ENCODE results near the gene CYREN.
"Not testable (repeated sequence)": the region's sequence is repeated elsewhere in the genome, so short reads cannot be mapped to it uniquely, and the experiment has no call there.

The CYREN gene

DNA sequence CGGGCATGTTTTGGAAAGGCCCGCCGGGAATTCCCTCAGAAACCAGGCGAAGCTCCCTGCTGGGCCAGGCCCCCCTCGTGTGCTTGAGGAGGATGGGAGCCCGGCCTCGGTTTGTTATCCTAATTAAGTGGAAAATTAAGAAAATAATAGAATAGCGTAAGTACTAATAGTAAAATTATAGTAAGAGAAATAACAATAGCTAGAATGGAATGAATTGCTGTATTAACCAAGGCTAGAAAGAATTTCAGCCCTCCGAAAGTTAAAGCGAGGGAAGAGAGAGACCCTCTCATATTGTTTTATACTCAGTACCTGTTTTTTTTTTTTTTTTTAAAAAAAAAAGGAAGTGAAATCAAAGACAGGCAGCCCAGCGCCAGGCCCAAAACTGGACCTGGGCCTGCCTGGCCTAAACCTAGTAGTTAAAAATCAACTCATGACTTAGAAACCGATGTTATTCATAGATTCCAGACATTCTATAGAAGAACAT is 533 bp upstream of the CYREN start:
- peaks cover 24% of the 10 kb centered on the region for H3K4me1 ChIP-seq (ENCODE audit: control insufficient read depth, insufficient read depth, low read length)

DNA sequence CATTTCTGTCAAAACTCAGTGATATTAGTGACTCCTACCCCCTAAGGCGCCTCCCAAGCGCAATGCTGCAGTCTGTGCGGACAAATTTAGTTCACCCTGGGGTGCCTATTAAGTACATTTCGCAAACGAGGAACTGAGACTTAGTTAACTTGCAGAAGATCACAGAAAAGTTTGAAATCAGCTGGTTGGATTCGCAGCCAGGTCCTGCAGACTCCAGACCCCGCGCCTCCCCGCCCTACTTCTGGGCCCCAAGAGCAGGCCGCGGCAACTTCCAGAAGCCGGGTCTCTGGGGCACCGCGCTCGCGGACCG is 588 bp downstream of the CYREN start:
- Histone ChIP-seq H3K9ac (ENCODE audit: low read length) (peak overlapping the region; percentile 90), H3K27me3 (ENCODE audit: control insufficient read depth, insufficient read depth, low read length) (no peaks in the 10 kb centered on the region), H3K36me3 (ENCODE audit: control insufficient read depth, insufficient read depth, low read length) (no peaks in the 10 kb centered on the region), H3K4me3 (ENCODE audit: low read length) (peak overlapping the region; percentile 85), H3K9me3 (ENCODE audit: control insufficient read depth, low read length) (no peaks in the 10 kb centered on the region), H3K4me1 (ENCODE audit: control insufficient read depth, insufficient read depth, low read length) (peaks cover 24% of the 10 kb centered on the region)

More for the DNA sequence above, 533 bp upstream of the CYREN start:
- not testable (repeated sequence) for H3K9me3 ChIP-seq (ENCODE audit: control insufficient read depth, low read length); H3K4me3 ChIP-seq (ENCODE audit: low read length); H3K36me3 ChIP-seq (ENCODE audit: control insufficient read depth, insufficient read depth, low read length); H3K27me3 ChIP-seq (ENCODE audit: control insufficient read depth, insufficient read depth, low read length)
- H3K9ac ChIP-seq (ENCODE audit: low read length) = peak overlapping the region; percentile 90

DNA sequence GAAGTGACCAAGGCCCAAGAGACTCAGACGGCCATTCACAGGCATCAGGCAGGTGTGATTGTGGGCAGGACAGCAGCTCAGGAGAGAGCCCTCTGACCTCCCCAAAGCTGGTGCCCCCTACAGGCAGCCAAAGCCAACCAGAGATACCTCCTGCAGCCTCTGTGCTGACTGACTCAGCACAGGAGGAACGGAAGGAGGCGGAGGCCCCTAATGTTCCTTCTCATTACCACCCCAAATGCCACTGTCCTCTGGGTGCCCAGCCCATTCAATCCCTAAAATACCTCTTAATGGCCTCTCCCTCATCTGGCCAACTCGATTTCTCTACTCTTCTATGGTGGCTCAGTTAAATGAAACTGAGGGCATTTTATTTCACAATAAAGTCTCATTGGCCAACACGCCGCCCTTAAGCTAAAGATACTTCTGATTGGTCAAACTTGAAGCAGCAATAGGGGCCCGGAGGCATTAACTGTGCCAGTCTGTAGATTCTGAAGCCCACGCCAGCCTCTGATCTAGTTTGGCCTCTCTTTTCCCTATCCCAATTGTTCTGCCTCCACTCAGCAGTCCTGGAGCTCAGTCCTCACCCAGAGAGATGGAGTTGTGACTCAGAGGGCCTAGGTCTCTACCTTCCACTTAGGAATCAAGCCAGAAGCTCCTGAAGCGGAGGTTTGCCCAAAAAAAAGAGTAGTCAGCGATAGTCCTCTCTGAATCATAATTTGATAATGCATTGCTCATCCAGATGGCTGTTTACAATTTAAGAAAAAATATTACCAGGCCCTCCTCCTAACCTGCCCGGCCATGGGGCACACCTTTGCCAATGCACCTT is 1.2 kb downstream of the CYREN start:
- H3K4me3 ChIP-seq (ENCODE audit: low read length) = peak overlapping the region; percentile 85
- H3K9ac ChIP-seq (ENCODE audit: low read length) = peak overlapping the region; percentile 90
- no peaks in the 10 kb centered on the region for H3K27me3 ChIP-seq (ENCODE audit: control insufficient read depth, insufficient read depth, low read length)
- peaks cover 24% of the 10 kb centered on the region for H3K4me1 ChIP-seq (ENCODE audit: control insufficient read depth, insufficient read depth, low read length)
- no peaks in the 10 kb centered on the region for H3K9me3 ChIP-seq (ENCODE audit: control insufficient read depth, low read length)
- H3K36me3 ChIP-seq (ENCODE audit: control insufficient read depth, insufficient read depth, low read length) = no peaks in the 10 kb centered on the region

DNA sequence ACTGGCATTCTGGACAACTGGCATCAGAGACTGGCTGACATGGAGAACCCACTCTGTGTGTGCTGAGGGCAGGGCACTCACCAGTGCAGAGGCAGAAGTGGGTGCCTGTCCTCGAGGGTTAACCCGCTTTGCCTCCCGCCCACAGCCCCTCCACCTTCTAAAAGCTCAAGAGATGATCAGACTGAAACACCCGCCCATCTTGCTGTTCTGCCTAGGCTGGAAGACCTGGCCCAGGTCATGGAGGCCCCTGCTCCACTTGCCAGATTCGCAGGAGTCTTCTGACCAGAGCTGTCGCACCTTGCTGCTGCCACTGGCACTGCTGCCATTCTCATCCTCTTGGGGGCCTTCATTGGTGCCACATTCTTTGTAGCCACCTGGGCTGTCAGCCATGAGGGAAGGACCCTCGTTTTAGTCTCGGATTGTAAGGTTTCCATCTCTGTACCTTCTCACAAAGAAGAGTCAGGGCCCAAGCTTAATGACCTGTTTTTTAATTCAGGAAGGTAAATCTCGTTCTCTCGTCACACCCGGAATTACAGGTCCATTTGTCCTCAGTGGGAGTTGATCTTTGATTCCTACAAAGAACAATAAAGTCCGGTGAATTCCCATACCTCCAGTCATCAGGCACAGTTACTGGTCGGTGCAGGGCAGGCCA is 1.9 kb downstream of the CYREN start:
- no peak overlapping the region for H3K9ac ChIP-seq (ENCODE audit: low read length)
- no peaks in the 10 kb centered on the region for H3K27me3 ChIP-seq (ENCODE audit: control insufficient read depth, insufficient read depth, low read length)
- no peaks in the 10 kb centered on the region for H3K9me3 ChIP-seq (ENCODE audit: control insufficient read depth, low read length)
- H3K36me3 ChIP-seq (ENCODE audit: control insufficient read depth, insufficient read depth, low read length) = no peaks in the 10 kb centered on the region
- H3K4me3 ChIP-seq (ENCODE audit: low read length) = no peak overlapping the region
- peaks cover 24% of the 10 kb centered on the region for H3K4me1 ChIP-seq (ENCODE audit: control insufficient read depth, insufficient read depth, low read length)

DNA sequence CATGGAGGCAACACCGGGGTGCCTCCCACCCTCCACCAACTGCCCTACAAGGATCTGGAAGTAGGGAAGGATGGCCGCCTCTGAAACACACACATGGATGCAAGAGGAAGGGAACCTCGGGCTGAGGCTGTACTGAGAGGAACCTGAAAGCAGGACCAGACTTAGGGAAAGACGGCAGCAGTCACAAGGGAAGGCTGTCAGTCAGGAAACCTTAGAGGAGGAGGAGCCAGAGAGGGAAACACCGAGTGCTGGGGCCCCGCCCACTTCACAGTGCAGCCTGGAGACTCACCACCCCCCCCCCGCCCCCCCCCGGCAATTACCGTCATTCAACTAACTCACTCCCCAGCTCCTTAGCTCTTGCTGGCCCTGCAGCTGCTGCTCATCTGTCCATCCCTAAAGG is 2.5 kb downstream of the CYREN start:
- Histone ChIP-seq H3K4me1 (ENCODE audit: control insufficient read depth, insufficient read depth, low read length) (peaks cover 24% of the 10 kb centered on the region), H3K9me3 (ENCODE audit: control insufficient read depth, low read length) (no peaks in the 10 kb centered on the region), H3K4me3 (ENCODE audit: low read length) (no peak overlapping the region), H3K36me3 (ENCODE audit: control insufficient read depth, insufficient read depth, low read length) (no peaks in the 10 kb centered on the region), H3K27me3 (ENCODE audit: control insufficient read depth, insufficient read depth, low read length) (no peaks in the 10 kb centered on the region), H3K9ac (ENCODE audit: low read length) (no peak overlapping the region)

DNA sequence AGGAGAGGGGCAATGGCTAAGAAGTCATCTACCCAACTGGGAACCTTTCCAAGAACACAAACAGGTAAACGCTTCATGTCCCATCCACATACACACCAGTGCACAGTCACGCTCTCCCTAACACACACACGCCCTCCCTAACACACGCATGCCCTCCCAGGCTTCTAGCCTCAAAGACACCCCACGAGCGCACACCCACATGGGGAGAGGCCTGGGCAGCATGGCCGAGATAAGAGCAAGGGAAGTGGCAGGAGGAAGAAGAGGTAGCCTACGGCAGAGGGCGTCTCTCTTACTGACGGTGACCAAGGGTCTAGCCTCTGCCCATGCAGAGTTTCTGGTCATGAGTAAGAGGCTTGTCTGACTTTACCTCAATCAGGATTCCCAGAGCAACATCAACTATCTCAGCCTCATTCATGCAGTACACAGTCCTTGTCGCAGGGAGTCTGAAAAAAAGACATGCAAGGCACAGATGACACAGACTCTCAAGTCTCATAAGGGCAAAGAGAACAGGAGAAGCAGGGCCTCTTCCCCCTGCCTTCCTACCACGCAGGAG is 3.1 kb downstream of the CYREN start:
- Histone ChIP-seq H3K36me3 (ENCODE audit: control insufficient read depth, insufficient read depth, low read length) (no peaks in the 10 kb centered on the region), H3K27me3 (ENCODE audit: control insufficient read depth, insufficient read depth, low read length) (no peaks in the 10 kb centered on the region), H3K9ac (ENCODE audit: low read length) (no peak overlapping the region), H3K4me1 (ENCODE audit: control insufficient read depth, insufficient read depth, low read length) (peaks cover 24% of the 10 kb centered on the region), H3K4me3 (ENCODE audit: low read length) (no peak overlapping the region), H3K9me3 (ENCODE audit: control insufficient read depth, low read length) (no peaks in the 10 kb centered on the region)

DNA sequence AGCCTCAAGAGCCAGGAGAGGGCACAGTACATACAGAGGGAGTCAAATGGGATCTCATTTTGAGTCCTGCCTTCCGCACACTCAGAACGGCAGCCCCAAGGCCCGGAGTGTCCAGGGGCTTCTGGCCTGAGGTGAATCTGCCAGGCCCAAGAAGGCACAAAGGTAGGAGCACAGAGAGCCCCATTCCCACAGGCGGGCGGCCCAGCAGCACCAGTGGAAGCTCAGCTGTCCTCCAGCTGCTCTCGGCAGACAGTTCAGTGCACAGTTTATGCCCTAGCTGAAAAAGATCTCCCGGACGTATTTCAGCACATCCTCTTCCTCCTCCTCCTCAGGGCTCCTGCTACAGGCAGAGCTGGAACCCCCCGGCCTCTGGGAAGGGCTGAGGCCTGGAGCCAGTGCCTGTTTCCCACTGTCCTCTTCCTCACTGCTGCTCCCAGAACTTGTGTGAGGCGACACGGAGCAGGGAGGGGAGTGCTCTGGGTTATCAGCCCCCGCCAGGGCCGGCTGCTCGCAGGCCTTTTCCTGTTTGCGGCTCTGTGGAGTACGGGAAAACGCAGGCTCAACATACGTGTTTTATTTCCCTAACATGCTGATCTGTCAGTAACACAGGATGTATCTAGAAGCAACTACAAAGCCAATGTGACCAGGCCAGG is 4.0 kb downstream of the CYREN start:
- Histone ChIP-seq H3K36me3 (ENCODE audit: control insufficient read depth, insufficient read depth, low read length) (no peaks in the 10 kb centered on the region), H3K9me3 (ENCODE audit: control insufficient read depth, low read length) (no peaks in the 10 kb centered on the region), H3K27me3 (ENCODE audit: control insufficient read depth, insufficient read depth, low read length) (no peaks in the 10 kb centered on the region), H3K4me3 (ENCODE audit: low read length) (no peak overlapping the region), H3K9ac (ENCODE audit: low read length) (no peak overlapping the region), H3K4me1 (ENCODE audit: control insufficient read depth, insufficient read depth, low read length) (peaks cover 33% of the 10 kb centered on the region)

DNA sequence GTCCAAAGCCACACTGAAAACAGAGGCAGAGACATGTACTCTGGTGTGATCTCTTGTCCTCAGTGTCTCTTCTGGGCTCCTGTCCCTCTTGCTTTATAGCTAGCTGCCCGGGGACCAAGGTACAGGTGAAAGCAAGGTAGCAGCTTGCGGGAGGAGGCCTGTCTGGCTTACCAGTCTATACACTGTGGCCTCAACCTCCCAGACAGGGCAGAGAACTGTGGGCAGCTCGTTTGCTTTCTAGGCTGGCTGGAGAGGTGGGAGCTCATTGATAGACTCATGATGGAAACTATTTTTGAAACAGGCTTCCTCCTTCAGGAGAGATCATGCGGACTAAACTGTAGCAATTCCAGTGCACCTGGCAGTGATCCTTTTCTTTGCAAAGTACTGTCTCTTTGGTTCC is 4.6 kb downstream of the CYREN start:
- H3K27me3 ChIP-seq (ENCODE audit: control insufficient read depth, insufficient read depth, low read length) = no peaks in the 10 kb centered on the region
- no peaks in the 10 kb centered on the region for H3K36me3 ChIP-seq (ENCODE audit: control insufficient read depth, insufficient read depth, low read length)
- no peaks in the 10 kb centered on the region for H3K9me3 ChIP-seq (ENCODE audit: control insufficient read depth, low read length)
- no peak overlapping the region for H3K4me3 ChIP-seq (ENCODE audit: low read length)
- peaks cover 39% of the 10 kb centered on the region for H3K4me1 ChIP-seq (ENCODE audit: control insufficient read depth, insufficient read depth, low read length)
- H3K9ac ChIP-seq (ENCODE audit: low read length) = no peak overlapping the region

DNA sequence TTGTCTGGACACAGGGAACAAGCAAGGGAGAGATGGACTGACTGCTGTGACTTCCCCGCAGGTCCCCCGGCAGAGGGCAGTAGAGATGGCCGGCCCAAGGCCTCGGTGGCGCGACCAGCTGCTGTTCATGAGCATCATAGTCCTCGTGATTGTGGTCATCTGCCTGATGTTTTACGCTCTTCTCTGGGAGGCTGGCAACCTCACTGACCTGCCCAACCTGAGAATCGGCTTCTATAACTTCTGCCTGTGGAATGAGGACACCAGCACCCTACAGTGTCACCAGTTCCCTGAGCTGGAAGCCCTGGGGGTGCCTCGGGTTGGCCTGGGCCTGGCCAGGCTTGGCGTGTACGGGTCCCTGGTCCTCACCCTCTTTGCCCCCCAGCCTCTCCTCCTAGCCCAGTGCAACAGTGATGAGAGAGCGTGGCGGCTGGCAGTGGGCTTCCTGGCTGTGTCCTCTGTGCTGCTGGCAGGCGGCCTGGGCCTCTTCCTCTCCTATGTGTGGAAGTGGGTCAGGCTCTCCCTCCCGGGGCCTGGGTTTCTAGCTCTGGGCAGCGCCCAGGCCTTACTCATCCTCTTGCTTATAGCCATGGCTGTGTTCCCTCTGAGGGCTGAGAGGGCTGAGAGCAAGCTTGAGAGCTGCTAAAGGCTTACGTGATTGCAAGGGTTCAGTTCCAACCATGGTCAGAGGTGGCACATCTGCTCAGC is 6.0 kb downstream of the CYREN start:
- Histone ChIP-seq H3K4me1 (ENCODE audit: control insufficient read depth, insufficient read depth, low read length) (peaks cover 49% of the 10 kb centered on the region), H3K9me3 (ENCODE audit: control insufficient read depth, low read length) (no peaks in the 10 kb centered on the region), H3K4me3 (ENCODE audit: low read length) (no peak overlapping the region), H3K36me3 (ENCODE audit: control insufficient read depth, insufficient read depth, low read length) (no peaks in the 10 kb centered on the region), H3K27me3 (ENCODE audit: control insufficient read depth, insufficient read depth, low read length) (no peaks in the 10 kb centered on the region), H3K9ac (ENCODE audit: low read length) (no peak overlapping the region)

DNA sequence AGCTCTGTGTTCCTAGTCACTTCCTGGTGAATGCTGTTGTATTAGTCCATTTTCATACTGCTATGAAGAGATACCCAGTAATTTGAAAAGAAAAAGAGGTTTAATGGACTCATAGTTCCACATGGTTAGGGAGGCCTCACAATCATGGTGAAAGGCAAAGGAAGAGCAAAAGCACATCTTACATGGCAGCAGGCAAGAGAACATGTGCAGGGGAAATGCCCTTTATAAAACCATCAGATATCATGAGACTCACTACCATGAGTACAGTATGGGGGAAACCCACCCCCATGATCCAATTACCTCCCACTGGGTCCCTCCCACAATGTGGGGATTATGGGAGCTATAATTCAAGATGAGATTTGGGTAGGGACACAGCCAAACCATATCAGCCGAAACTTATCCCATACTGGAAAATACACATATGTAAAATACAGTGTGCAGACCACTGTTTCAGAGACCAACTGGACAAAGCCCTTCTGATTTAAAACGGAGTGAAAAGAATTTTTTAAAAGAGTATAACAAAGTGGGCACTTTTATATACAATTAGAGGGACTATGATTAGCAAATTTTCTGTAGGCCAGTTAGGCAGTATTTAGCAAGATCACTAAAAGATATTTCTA is 8.0 kb downstream of the CYREN start:
- Histone ChIP-seq H3K27me3 (ENCODE audit: control insufficient read depth, insufficient read depth, low read length) (no peaks in the 10 kb centered on the region), H3K9ac (ENCODE audit: low read length) (no peak overlapping the region), H3K4me1 (ENCODE audit: control insufficient read depth, insufficient read depth, low read length) (peaks cover 33% of the 10 kb centered on the region), H3K4me3 (ENCODE audit: low read length) (no peak overlapping the region), H3K9me3 (ENCODE audit: control insufficient read depth, low read length) (no peaks in the 10 kb centered on the region), H3K36me3 (ENCODE audit: control insufficient read depth, insufficient read depth, low read length) (no peaks in the 10 kb centered on the region)

DNA sequence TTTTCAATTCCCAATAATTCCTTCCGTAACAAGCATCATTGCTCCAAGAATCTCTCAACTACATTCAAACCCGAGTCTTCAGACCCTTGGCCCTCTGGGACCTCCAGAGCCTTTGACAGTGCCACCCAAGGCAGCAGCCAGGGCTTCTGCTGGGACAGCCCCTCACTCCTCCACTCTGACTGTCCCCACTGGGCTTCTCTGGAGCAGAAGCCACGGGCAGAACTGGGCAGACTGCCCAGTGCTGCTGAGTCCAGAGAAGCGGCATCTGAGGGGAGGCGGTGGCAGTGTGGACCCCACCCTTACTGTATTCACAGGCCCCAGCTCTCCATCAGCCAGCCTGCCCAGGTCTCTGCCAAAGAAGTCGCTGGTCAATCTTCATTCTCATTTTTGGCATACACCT is 8.8 kb downstream of the CYREN start:
- H3K9ac ChIP-seq (ENCODE audit: low read length) = no peak overlapping the region
- peaks cover 31% of the 10 kb centered on the region for H3K4me1 ChIP-seq (ENCODE audit: control insufficient read depth, insufficient read depth, low read length)
- H3K36me3 ChIP-seq (ENCODE audit: control insufficient read depth, insufficient read depth, low read length) = no peaks in the 10 kb centered on the region

More for the DNA sequence above, 8.8 kb downstream of the CYREN start:
- Histone ChIP-seq H3K27me3 (ENCODE audit: control insufficient read depth, insufficient read depth, low read length) (no peaks in the 10 kb centered on the region), H3K9me3 (ENCODE audit: control insufficient read depth, low read length) (no peaks in the 10 kb centered on the region), H3K4me3 (ENCODE audit: low read length) (no peak overlapping the region)
